SK-N-SH (cell line): ENCODE results near the gene JAKMIP1. TPM values are rescaled to one million over a fixed set of nuclear protein-coding genes. Genes with fewer than 3 reads are reported as not detected.

Source experiments
- CTCF ChIA-PET: fragments of 300-600, 350-600 bp; formaldehyde crosslinking; extraction: SDS; loops from one replicate; lab custom pipeline; 2021; lab: Yijun Ruan, JAX
- POLR2A ChIA-PET: fragments of 350-600 bp; sonication (Branson Sonifier 250); formaldehyde crosslinking; extraction: SDS; loops from one replicate; lab custom pipeline; 2020; ENCODE audit warnings: antibody characterized with exemption, inconsistent platforms; lab: Yijun Ruan, JAX
- DNase-seq: peaks from one replicate; pipeline ENCODE4 v3.0.0; 2012
- H2AFZ ChIP-seq: fragments of 200-600 bp; sonication (generic); 2 replicates; pipeline ENCODE4 v1.8.1; 2016; ENCODE audit warnings: antibody characterized with exemption, mild to moderate bottlenecking, low read depth
- H3F3A ChIP-seq: fragments of 200-600 bp; sonication (generic); replicated peaks from 2 replicates; pipeline ENCODE3; 2016; ENCODE audit warnings: antibody characterized with exemption, mild to moderate bottlenecking; ENCODE audit not compliant: insufficient read depth
- H3K27ac ChIP-seq, 2 experiments: fragments of 200-500 bp in 1 of 2; fragments of 200-600 bp in 1 of 2; sonication (Bioruptor generic) in 1 of 2; sonication (generic), shearing (Covaris generic) in 1 of 2; 2 replicates each; pipeline versions ENCODE4 v1.5.1 to v1.6.1; 2014 to 2016; ENCODE audit warnings: low read depth in 2 of 2, inconsistent platforms in 1 of 2, low read length in 1 of 2, mild to moderate bottlenecking in 1 of 2, mixed read lengths in 1 of 2
- H3K27me3 ChIP-seq: fragments of 200-600 bp; sonication (generic), shearing (Covaris generic); 2 replicates; pipeline ENCODE4 v1.6.1; 2016; ENCODE audit warnings: mixed run types; ENCODE audit not compliant: insufficient read depth
- H3K36me3 ChIP-seq, 2 experiments: fragments of 200-500 bp in 1 of 2; fragments of 200-600 bp in 1 of 2; sonication (Bioruptor generic) in 1 of 2; sonication (generic) in 1 of 2; replicated peaks in 1 of 2; 2 replicates each; pipeline versions ENCODE3 to v1.5.1; 2014 to 2016; ENCODE audit warnings: low read length in 1 of 2, mild to moderate bottlenecking in 1 of 2; ENCODE audit not compliant: insufficient read depth in 2 of 2, control insufficient read depth in 1 of 2
- H3K4me1 ChIP-seq, 2 experiments: fragments of 200-500 bp in 1 of 2; fragments of 200-600 bp in 1 of 2; sonication (Bioruptor generic) in 1 of 2; sonication (generic), shearing (Covaris generic) in 1 of 2; 2 replicates each; pipeline versions ENCODE4 v1.5.1 to v1.6.1; 2014 to 2016; ENCODE audit warnings: low read depth in 1 of 2, low read length in 1 of 2, mixed run types in 1 of 2; ENCODE audit not compliant: insufficient read depth in 2 of 2, control insufficient read depth in 1 of 2
- H3K4me2 ChIP-seq: fragments of 200-600 bp; sonication (generic), shearing (Covaris generic); 2 replicates; pipeline ENCODE4 v1.6.1; 2017; ENCODE audit warnings: mixed run types
- H3K4me3 ChIP-seq, 2 experiments: fragments of 200-500 bp in 1 of 2; fragments of 200-600 bp in 1 of 2; sonication (Bioruptor generic) in 1 of 2; sonication (generic), shearing (Covaris generic) in 1 of 2; 2 replicates each; pipeline versions ENCODE4 v1.5.1 to v1.8.1; 2014 to 2016; ENCODE audit warnings: low read depth in 2 of 2, inconsistent platforms in 1 of 2, low read length in 1 of 2, mild to moderate bottlenecking in 1 of 2, mixed read lengths in 1 of 2, moderate library complexity in 1 of 2
- H3K79me2 ChIP-seq: fragments of 200-600 bp; sonication (generic); 2 replicates; pipeline ENCODE4 v1.8.1; 2017; ENCODE audit warnings: mild to moderate bottlenecking; ENCODE audit not compliant: insufficient read depth
- H3K9ac ChIP-seq: fragments of 200-600 bp; sonication (generic); 2 replicates; pipeline ENCODE4 v1.6.1; 2017; ENCODE audit warnings: mixed run types
- H3K9me2 ChIP-seq: fragments of 200-600 bp; sonication (generic); 2 replicates; pipeline ENCODE4 v1.6.1; 2017; ENCODE audit warnings: mixed run types
- H3K9me3 ChIP-seq: fragments of 200-600 bp; sonication (generic); 2 replicates; pipeline ENCODE4 v1.6.1; 2017; ENCODE audit warnings: mixed run types, mild to moderate bottlenecking, moderate library complexity
- H4K20me1 ChIP-seq: fragments of 200-600 bp; sonication (generic); 2 replicates; pipeline ENCODE4 v1.6.1; 2017; ENCODE audit warnings: mild to moderate bottlenecking, mixed run types; ENCODE audit not compliant: insufficient read depth
- CHD2 ChIP-seq: fragments of 150-350 bp; IDR thresholded peaks from 2 replicates; pipeline ENCODE4 v1.6.1; 2018; ENCODE audit warnings: low read length; ENCODE audit not compliant: partially characterized antibody
- ELF1 ChIP-seq: IDR thresholded peaks from 2 replicates; pipeline ENCODE4 v1.4.0; 2012
- EZH2phosphoT487 ChIP-seq: fragments of 200-600 bp; sonication (generic); IDR thresholded peaks from 2 replicates; pipeline ENCODE4 v1.6.1; 2017; ENCODE audit warnings: low read depth, mixed run types, mild to moderate bottlenecking, antibody characterized with exemption, moderate library complexity, borderline replicate concordance
- FOXJ3 ChIP-seq: sonication (generic); formaldehyde crosslinking; IDR thresholded peaks from 2 replicates; pipeline ENCODE4 v1.5.1; 2020; ENCODE audit warnings: mild to moderate bottlenecking, missing genetic modification reagents
- FOXM1 ChIP-seq: IDR thresholded peaks from 2 replicates; pipeline ENCODE4 v1.4.0; 2012; ENCODE audit warnings: low read depth, mild to moderate bottlenecking
- GABPA ChIP-seq: IDR thresholded peaks from 2 replicates; pipeline ENCODE4 v1.4.0; 2012; ENCODE audit warnings: low read depth, mild to moderate bottlenecking
- MEF2A ChIP-seq: IDR thresholded peaks from 2 replicates; pipeline ENCODE4 v1.4.0; 2012; ENCODE audit warnings: low read depth, borderline replicate concordance
- MXI1 ChIP-seq: IDR thresholded peaks from 2 replicates; pipeline ENCODE4 v1.6.1; 2012; ENCODE audit warnings: mild to moderate bottlenecking, low read depth, low read length, improper control_type of control experiment
- NFIC ChIP-seq: IDR thresholded peaks from 2 replicates; pipeline ENCODE4 v1.4.0; 2012; ENCODE audit warnings: borderline replicate concordance
- NRF1 ChIP-seq: IDR thresholded peaks from 2 replicates; pipeline ENCODE4 v1.6.1; 2012; ENCODE audit warnings: low read depth, mild to moderate bottlenecking, low read length
- POLR2AphosphoS5 ChIP-seq: IDR thresholded peaks from 2 replicates; pipeline ENCODE4 v1.6.1; 2012; ENCODE audit warnings: low read depth, low read length
- RAD21 ChIP-seq: IDR thresholded peaks from 2 replicates; pipeline ENCODE4 v1.6.1; 2012; ENCODE audit warnings: mild to moderate bottlenecking, low read length
- RCOR1 ChIP-seq: fragments of 150-350 bp; IDR thresholded peaks from 2 replicates; pipeline ENCODE4 v1.6.1; 2017; ENCODE audit warnings: antibody characterized with exemption, low read length
- REST ChIP-seq: IDR thresholded peaks from 2 replicates; pipeline ENCODE4 v1.6.1; 2012; ENCODE audit warnings: mild to moderate bottlenecking, low read depth, low read length, moderate library complexity
- RFX5 ChIP-seq: IDR thresholded peaks from 2 replicates; pipeline ENCODE4 v1.6.1; 2012; ENCODE audit warnings: mild to moderate bottlenecking, improper control_type of control experiment, low read length
- TAF1 ChIP-seq: IDR thresholded peaks from 2 replicates; pipeline ENCODE4 v1.6.1; 2012; ENCODE audit warnings: low read depth, mild to moderate bottlenecking, low read length, moderate library complexity, borderline replicate concordance
- TEAD4 ChIP-seq: IDR thresholded peaks from 2 replicates; pipeline ENCODE4 v1.4.0; 2012; ENCODE audit warnings: mild to moderate bottlenecking, borderline replicate concordance; ENCODE audit not compliant: insufficient read depth
- USF1 ChIP-seq: IDR thresholded peaks from 2 replicates; pipeline ENCODE4 v1.4.0; 2012; ENCODE audit warnings: low read depth, borderline replicate concordance
- YY1 ChIP-seq: IDR thresholded peaks from 2 replicates; pipeline ENCODE4 v1.4.0; 2012; ENCODE audit warnings: low read depth, mild to moderate bottlenecking
- WGBS: methylation state at CpG from one replicate; pipeline ENCODE4 v1.1.6; 2017; ENCODE audit warnings: low lambda C conversion rate; 5-methylcytosine and 5-hydroxymethylcytosine counted together
- polyA plus RNA-seq, 3 experiments: library from polyadenylated mRNA; depleted of rRNA; stranded (reverse); fragments of >200 nt; gene quantifications; 2 replicates each; pipeline ENCODE4 v1.2.3, GENCODE V29; 2012

JAKMIP1 gene
- polyA plus RNA-seq, 1 of the 3 experiments (the other 2 are of a cell fraction), result 0.54 TPM

- ChIA-PET CTCF (interaction anchor here (1.2 kb wide), 1 partner anchor 146 kb away, joined by 3 read pairs; no protein-coding TSS in a partner anchor), POLR2A (no interaction called here)
- no peaks in the 10 kb centered on the region for H3K4me1 ChIP-seq
- no peak overlapping the region for H3K27ac ChIP-seq
- H2AFZ ChIP-seq, result no peak overlapping the region
- H4K20me1 ChIP-seq, result no peaks in the 10 kb centered on the region
- TF ChIP-seq RAD21 (no peak), NRF1 (no peak), MXI1 (no peak), TAF1 (no peak), GABPA (no peak), YY1 (no peak), FOXM1 (no peak), USF1 (no peak), CHD2 (no peak), POLR2AphosphoS5 (no peak), ELF1 (no peak), TEAD4 (no peak), NFIC (no peak), EZH2phosphoT487 (no peak), FOXJ3 (CRISPR knock-in tag) (no peak), RFX5 (no peak), REST (no peak), RCOR1 (no peak), MEF2A (no peak)
- no peak overlapping the region for H3K4me2 ChIP-seq
- no peak for DNase-seq
- 46% methylated on average over 6 of the region's 6 CpGs for WGBS
- no peaks in the 10 kb centered on the region for H3K9me3 ChIP-seq
- H3K27me3 ChIP-seq, result no peaks in the 10 kb centered on the region
- H3K9me2 ChIP-seq, result no peaks in the 10 kb centered on the region
- H3K9ac ChIP-seq, result no peak overlapping the region
- H3K4me3 ChIP-seq, result no peak overlapping the region
- H3K36me3 ChIP-seq, result no peaks in the 10 kb centered on the region
- no peaks in the 10 kb centered on the region for H3F3A ChIP-seq
- H3K79me2 ChIP-seq, result no peaks in the 10 kb centered on the region
These were observed 147.7 kb downstream of the JAKMIP1 start for GRCh38 chr4:6052679-6053078.
